NCI-H1105 treated with DMSO at 0.1 percent for 48 hours (cell line): Measurements from ENCODE around the gene LMNTD1.

Experiments
- DNase-seq: peaks from one replicate; lab custom pipeline; 2025; lab: John Stamatoyannopoulos, UW

The LMNTD1 gene

GRCh38 chr12:25488956-25489870 lies 63.9 kb downstream of the LMNTD1 start:
- peak; percentile 70 for DNase-seq

GRCh38 chr12:25482625-25483024 lies 70.5 kb downstream of the LMNTD1 start:
- DNase-seq = peak; percentile 88

- no peak for DNase-seq
Measured at GRCh38 chr12:25480145-25480544, 72.9 kb downstream of the LMNTD1 start.

GRCh38 chr12:25477217-25477616 lies 75.9 kb downstream of the LMNTD1 start:
- no peak for DNase-seq

GRCh38 chr12:25472453-25472852 lies 80.6 kb downstream of the LMNTD1 start:
- no peak for DNase-seq

GRCh38 chr12:25469861-25470260 lies 83.2 kb downstream of the LMNTD1 start:
- DNase-seq = no peak

GRCh38 chr12:25469368-25469767 lies 83.7 kb downstream of the LMNTD1 start:
- no peak for DNase-seq

- no peak for DNase-seq
Measured at GRCh38 chr12:25463521-25463920, 89.6 kb downstream of the LMNTD1 start.

- DNase-seq = no peak
Measured at GRCh38 chr12:25463005-25463404, 90.1 kb downstream of the LMNTD1 start.

GRCh38 chr12:25459541-25459951 lies 93.5 kb downstream of the LMNTD1 start:
- no peak for DNase-seq

- peak; percentile 50 for DNase-seq
Measured at GRCh38 chr12:25458047-25458552, 95.0 kb downstream of the LMNTD1 start.

GRCh38 chr12:25456474-25456873 lies 96.6 kb downstream of the LMNTD1 start:
- no peak for DNase-seq

GRCh38 chr12:25455696-25456095 lies 97.4 kb downstream of the LMNTD1 start:
- no peak for DNase-seq

- no peak for DNase-seq
Measured at GRCh38 chr12:25449007-25449406, 104.1 kb downstream of the LMNTD1 start.

GRCh38 chr12:25447046-25447445 lies 106.0 kb downstream of the LMNTD1 start:
- DNase-seq = no peak

GRCh38 chr12:25438638-25439037 lies 114.4 kb downstream of the LMNTD1 start:
- no peak for DNase-seq

GRCh38 chr12:25436206-25437030 lies 116.7 kb downstream of the LMNTD1 start:
- peak; percentile 63 for DNase-seq

GRCh38 chr12:25435431-25435830 lies 117.7 kb downstream of the LMNTD1 start:
- DNase-seq = no peak

- DNase-seq = no peak
Measured at GRCh38 chr12:25434515-25434914, 118.6 kb downstream of the LMNTD1 start.

- DNase-seq = no peak
Measured at GRCh38 chr12:25433581-25434325, 119.3 kb downstream of the LMNTD1 start.

- DNase-seq = no peak
Measured at GRCh38 chr12:25433024-25433423, 120.1 kb downstream of the LMNTD1 start.
